HepG2 (cell line): ENCODE results near the gene PCYT2. TPM values are rescaled to one million over a fixed set of nuclear protein-coding genes. Genes with fewer than 3 reads are reported as not detected.

ENCODE experiments used
- AKAP8 ChIP-seq: sonication (generic); formaldehyde crosslinking; IDR thresholded peaks from 2 replicates; pipeline ENCODE4 v1.5.1; 2020; ENCODE audit warnings: mild to moderate bottlenecking, missing genetic modification reagents
- CREB1 ChIP-seq, 2 experiments: fragments of 450-650 bp in 1 of 2; IDR thresholded peaks; 2 replicates each; pipeline ENCODE4 v1.6.1; 2016 to 2017; ENCODE audit warnings: control low read depth in 1 of 2, mild to moderate bottlenecking in 1 of 2, missing compliant biosample characterization in 1 of 2, missing genetic modification characterization in 1 of 2
- DBP ChIP-seq: sonication (generic); formaldehyde crosslinking; IDR thresholded peaks from 2 replicates; pipeline ENCODE4 v1.4.0; 2020; ENCODE audit warnings: missing genetic modification reagents; ENCODE audit errors: not compliant biosample characterization
- REST ChIP-seq, 2 experiments: IDR thresholded peaks; 2 replicates each; pipeline ENCODE4 v1.6.1; 2011 to 2012; ENCODE audit warnings: low read length in 2 of 2, borderline replicate concordance in 1 of 2, low read depth in 1 of 2, mild to moderate bottlenecking in 1 of 2, moderate library complexity in 1 of 2
- RXRB ChIP-seq: IDR thresholded peaks from 2 replicates; pipeline ENCODE4 v1.6.1; 2016; ENCODE audit warnings: borderline replicate concordance, missing genetic modification reagents, missing compliant biosample characterization
- SMAD1 ChIP-seq: sonication (generic); formaldehyde crosslinking; IDR thresholded peaks from 2 replicates; pipeline ENCODE4 v1.4.0; 2020; ENCODE audit warnings: missing genetic modification reagents, low read depth, mild to moderate bottlenecking, borderline replicate concordance
- SMAD9 ChIP-seq: sonication (generic); formaldehyde crosslinking; IDR thresholded peaks from 2 replicates; pipeline ENCODE4 v1.5.1; 2020; ENCODE audit warnings: mild to moderate bottlenecking, missing genetic modification reagents
- ZNF512 ChIP-seq: sonication (generic); formaldehyde crosslinking; IDR thresholded peaks from 2 replicates; pipeline ENCODE4 v1.4.0; 2020; ENCODE audit warnings: mild to moderate bottlenecking, missing genetic modification reagents
- ZNF570 ChIP-seq: sonication (generic); formaldehyde crosslinking; IDR thresholded peaks from 2 replicates; pipeline ENCODE4 v1.4.0; 2020; ENCODE audit warnings: mild to moderate bottlenecking, missing genetic modification reagents, borderline replicate concordance
- ZNF598 ChIP-seq: sonication (generic); formaldehyde crosslinking; IDR thresholded peaks from 2 replicates; pipeline ENCODE4 v1.5.1; 2020; ENCODE audit warnings: mild to moderate bottlenecking, missing genetic modification reagents, borderline replicate concordance
- ZNF746 ChIP-seq: sonication (generic); formaldehyde crosslinking; IDR thresholded peaks from 2 replicates; pipeline ENCODE4 v1.8.0; 2022; ENCODE audit warnings: mild to moderate bottlenecking, missing genetic modification reagents
- polyA plus RNA-seq, 8 experiments: library from polyadenylated mRNA; depleted of rRNA in 3 of 8; stranded (reverse) in 7 of 8; unstranded in 1 of 8; fragments of >200 nt; fragmentation: Illumina TruSeq in 4 of 8; extraction: Trizol in 4 of 8; gene quantifications; 2 replicates each; pipeline versions ENCODE4 v1.2.1 to v1.2.3, GENCODE V29; 2011 to 2016; ENCODE audit warnings: low read depth in 4 of 8, missing spikeins in 1 of 8, mixed read lengths in 1 of 8; ENCODE audit not compliant: insufficient read depth in 1 of 8
- total RNA-seq, 5 experiments: library from RNA; depleted of rRNA; stranded (reverse); fragments of >200 nt; fragmentation: Illumina TruSeq; extraction: Trizol; gene quantifications; 2 replicates each; pipeline ENCODE4 v1.2.3, GENCODE V29; 2016; ENCODE audit warnings: low read depth in 1 of 5

Gene PCYT2
- total and polyA plus RNA-seq, 2 of the 13 experiments (the other 11 are each of a cell fraction or from before 2014, with no cell fraction given): 147 to 297 TPM

GRCh38 chr17:81926451-81927151 is 15.4 kb upstream of the PCYT2 start (continued):
- TF ChIP-seq ZNF512: no peak
- no peak for TF ChIP-seq ZNF570
- peak; percentile 75 for TF ChIP-seq RXRB (CRISPR knock-in tag)
- 0 out of 4 replicates have a peak, but pooled peaks of 1 of the 2 experiments have one; percentile 43 for TF ChIP-seq REST (IDR thresholded peaks at IDR 0.05; ENCODE audit: borderline replicate concordance in 1 of 2, low read depth in 1 of 2, low read length in 2 of 2)
- TF ChIP-seq CREB1 (IDR thresholded peaks at IDR 0.05): peak; percentile 47
- no peak for TF ChIP-seq CREB1 (CRISPR knock-in tag; IDR thresholded peaks at IDR 0.05)
- TF ChIP-seq DBP: no peak
- peak; percentile 86; the same call in 1 of the 2 replicates for TF ChIP-seq ZNF746 (CRISPR knock-in tag)
- 0 out of 2 replicates have a peak, but pooled peaks have one; percentile 24 for TF ChIP-seq AKAP8 (CRISPR knock-in tag)
- no peak for TF ChIP-seq SMAD9 (CRISPR knock-in tag)
- peak; percentile 52; the same call in 1 of the 2 replicates for TF ChIP-seq SMAD1
- peak; percentile 79; the same call in 1 of the 2 replicates for TF ChIP-seq ZNF598 (CRISPR knock-in tag)
